Hepatocyte (in vitro differentiated cells): ENCODE measurements around the gene SH2B3.

Experiments used
- EZH2 ChIP-seq: fragments of 200-600 bp; sonication (generic); IDR thresholded peaks from 2 replicates; pipeline ENCODE4 v1.6.1; 2016; ENCODE audit warnings: antibody characterized with exemption, mild to moderate bottlenecking, borderline replicate concordance
- EZH2phosphoT487 ChIP-seq: fragments of 200-600 bp; sonication (generic); IDR thresholded peaks from one replicate; pipeline ENCODE4 v1.6.1; 2018; ENCODE audit warnings: antibody characterized with exemption, mild to moderate bottlenecking, low read depth, moderate library complexity; ENCODE audit not compliant: unreplicated experiment, severe bottlenecking
- TF ChIP-seq, protein P1 (sequence below): fragments of 200-600 bp; sonication (generic); IDR thresholded peaks from 2 replicates; pipeline ENCODE4 v1.5.1; 2016; ENCODE audit warnings: antibody characterized with exemption, mild to moderate bottlenecking; ENCODE audit not compliant: poor library complexity

DNA sequence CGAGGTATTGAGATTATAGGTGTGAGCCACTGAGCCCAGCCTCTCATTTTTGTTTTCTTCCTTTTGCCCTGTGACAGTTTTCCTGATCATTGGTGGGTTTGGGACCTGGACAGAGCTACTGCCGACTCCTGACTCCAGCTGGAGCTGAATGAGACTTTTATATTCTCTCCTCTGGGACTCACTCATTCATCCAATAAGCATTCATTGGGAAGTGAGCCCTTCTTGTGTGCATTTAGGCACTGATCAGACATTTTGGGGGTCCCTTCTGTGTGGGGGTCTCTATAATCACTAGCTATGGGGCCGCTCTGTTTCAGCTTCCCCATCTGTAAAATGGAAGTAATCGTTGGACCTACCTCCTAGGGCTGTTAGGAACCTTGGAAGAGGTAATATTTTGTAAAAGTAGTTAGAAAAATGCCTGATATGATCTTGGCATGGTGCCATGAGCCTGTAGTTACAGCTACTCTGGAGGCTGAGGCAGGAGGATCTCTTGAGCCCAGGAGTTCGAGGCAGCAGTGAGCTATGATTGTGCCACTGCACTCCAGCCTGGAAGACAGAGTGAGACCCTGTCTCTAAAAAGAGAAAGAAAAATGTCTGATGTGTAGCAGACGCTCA, 7.2 kb downstream of the SH2B3 start:
- TF ChIP-seq, protein P1, sequence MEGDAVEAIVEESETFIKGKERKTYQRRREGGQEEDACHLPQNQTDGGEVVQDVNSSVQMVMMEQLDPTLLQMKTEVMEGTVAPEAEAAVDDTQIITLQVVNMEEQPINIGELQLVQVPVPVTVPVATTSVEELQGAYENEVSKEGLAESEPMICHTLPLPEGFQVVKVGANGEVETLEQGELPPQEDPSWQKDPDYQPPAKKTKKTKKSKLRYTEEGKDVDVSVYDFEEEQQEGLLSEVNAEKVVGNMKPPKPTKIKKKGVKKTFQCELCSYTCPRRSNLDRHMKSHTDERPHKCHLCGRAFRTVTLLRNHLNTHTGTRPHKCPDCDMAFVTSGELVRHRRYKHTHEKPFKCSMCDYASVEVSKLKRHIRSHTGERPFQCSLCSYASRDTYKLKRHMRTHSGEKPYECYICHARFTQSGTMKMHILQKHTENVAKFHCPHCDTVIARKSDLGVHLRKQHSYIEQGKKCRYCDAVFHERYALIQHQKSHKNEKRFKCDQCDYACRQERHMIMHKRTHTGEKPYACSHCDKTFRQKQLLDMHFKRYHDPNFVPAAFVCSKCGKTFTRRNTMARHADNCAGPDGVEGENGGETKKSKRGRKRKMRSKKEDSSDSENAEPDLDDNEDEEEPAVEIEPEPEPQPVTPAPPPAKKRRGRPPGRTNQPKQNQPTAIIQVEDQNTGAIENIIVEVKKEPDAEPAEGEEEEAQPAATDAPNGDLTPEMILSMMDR: no peak
- no peak for TF ChIP-seq EZH2
- no peak for TF ChIP-seq EZH2phosphoT487
